Skeletal muscle tissue (tissue), 4 donors: ENCODE measurements around the gene CRP. TPM values are rescaled to one million over a fixed set of nuclear protein-coding genes. Genes with fewer than 3 reads are reported as not detected.
"Not testable (repeated sequence)": the region's sequence is repeated elsewhere in the genome, so short reads cannot be mapped to it uniquely, and the experiment has no call there.

ENCODE experiments used
- H3K27ac ChIP-seq: one replicate; pipeline ENCODE4 v1.7.0; 2013; ENCODE audit warnings: mild to moderate bottlenecking, low read depth, low read length, inconsistent platforms
- H3K27me3 ChIP-seq, 3 donors: one replicate each; pipeline ENCODE4 v1.7.0; 2013; ENCODE audit warnings: low read length in 3 of 3; ENCODE audit not compliant: control insufficient read depth in 3 of 3, insufficient read depth in 3 of 3
- H3K36me3 ChIP-seq, 3 donors: one replicate each; pipeline ENCODE4 v1.7.0; 2013; ENCODE audit warnings: low read length in 3 of 3; ENCODE audit not compliant: control insufficient read depth in 3 of 3, insufficient read depth in 3 of 3
- H3K4me1 ChIP-seq, 3 donors: one replicate each; pipeline ENCODE4 v1.7.0; 2013; ENCODE audit warnings: low read length in 3 of 3, mild to moderate bottlenecking in 3 of 3; ENCODE audit not compliant: control insufficient read depth in 3 of 3, insufficient read depth in 3 of 3
- H3K4me3 ChIP-seq, 3 donors: one replicate each; pipeline ENCODE4 v1.7.0; 2013; ENCODE audit warnings: low read length in 3 of 3
- H3K9ac ChIP-seq, 3 donors: one replicate each; pipeline ENCODE4 v1.7.0; 2013; ENCODE audit warnings: low read length in 3 of 3, mild to moderate bottlenecking in 3 of 3, moderate library complexity in 2 of 3, low read depth in 1 of 3
- H3K9me3 ChIP-seq, 3 donors: one replicate each; pipeline ENCODE4 v1.7.0; 2013; ENCODE audit warnings: low read length in 3 of 3; ENCODE audit not compliant: control insufficient read depth in 3 of 3
- total RNA-seq: library from RNA; depleted of rRNA; stranded (reverse); fragments of >200 nt; gene quantifications from one replicate; pipeline ENCODE4 v1.2.3, GENCODE V29; 2014
- donor health status: Osteomylitis.

The CRP gene
- total RNA-seq, 1 donor from 2014 or later = not detected

DNA sequence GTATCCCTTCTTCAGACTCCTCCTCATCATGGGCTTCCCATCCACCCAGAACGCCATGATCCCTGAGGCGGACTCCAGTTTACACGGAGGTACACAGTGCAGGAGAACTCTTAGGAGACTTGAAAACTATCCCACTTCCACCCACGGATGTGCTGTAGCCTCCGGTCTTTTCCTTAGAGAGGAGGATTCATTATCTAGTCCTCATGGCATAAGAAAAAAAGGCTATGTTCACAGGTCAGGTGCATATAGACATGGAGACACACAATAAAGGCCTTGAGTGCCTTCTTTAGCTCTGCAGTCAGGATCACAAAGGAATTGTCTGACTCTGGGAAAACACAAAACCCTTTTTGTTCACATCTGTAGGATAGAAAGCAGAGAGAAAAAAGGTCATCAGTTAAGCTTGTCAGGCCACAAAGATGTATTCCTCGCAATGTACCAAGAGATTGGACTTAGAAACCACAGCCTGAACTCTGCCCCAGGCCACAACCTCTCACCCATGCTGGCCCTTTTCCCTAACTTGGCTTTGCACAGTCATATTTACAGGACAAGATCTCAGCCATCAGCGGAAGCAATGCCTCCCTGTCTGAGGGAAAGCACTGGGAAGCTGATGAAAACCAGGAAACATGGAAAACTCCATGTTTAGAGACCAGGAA is 9.0 kb downstream of the CRP start:
- H3K4me3 ChIP-seq = no peak overlapping the region
- no peak overlapping the region for H3K9ac ChIP-seq
- H3K27ac ChIP-seq = no peak overlapping the region
- no peaks in the 10 kb centered on the region for H3K9me3 ChIP-seq
- H3K27me3 ChIP-seq = no peaks in the 10 kb centered on the region
- no peaks in the 10 kb centered on the region for H3K36me3 ChIP-seq
- no peaks in the 10 kb centered on the region for H3K4me1 ChIP-seq

DNA sequence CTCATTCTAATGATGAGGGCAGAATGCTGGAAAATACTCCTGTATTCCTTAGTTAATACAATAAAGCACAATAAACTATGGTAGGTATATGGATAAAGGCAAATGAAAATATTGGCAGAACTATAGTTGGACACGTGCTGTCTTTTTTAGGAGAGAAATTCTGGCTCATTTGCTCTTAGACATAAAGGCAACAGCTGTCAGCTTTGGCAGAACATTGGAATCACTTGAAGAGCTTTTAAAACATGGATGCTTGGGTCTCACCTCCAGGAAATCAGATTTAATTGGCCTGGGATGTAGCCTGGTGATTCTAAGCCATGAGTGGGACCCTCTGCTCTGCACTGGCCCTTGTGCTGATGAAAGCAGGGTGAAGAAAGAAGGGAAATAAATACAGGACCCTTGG is 9.9 kb downstream of the CRP start:
- no peaks in the 10 kb centered on the region for H3K36me3 ChIP-seq

DNA sequence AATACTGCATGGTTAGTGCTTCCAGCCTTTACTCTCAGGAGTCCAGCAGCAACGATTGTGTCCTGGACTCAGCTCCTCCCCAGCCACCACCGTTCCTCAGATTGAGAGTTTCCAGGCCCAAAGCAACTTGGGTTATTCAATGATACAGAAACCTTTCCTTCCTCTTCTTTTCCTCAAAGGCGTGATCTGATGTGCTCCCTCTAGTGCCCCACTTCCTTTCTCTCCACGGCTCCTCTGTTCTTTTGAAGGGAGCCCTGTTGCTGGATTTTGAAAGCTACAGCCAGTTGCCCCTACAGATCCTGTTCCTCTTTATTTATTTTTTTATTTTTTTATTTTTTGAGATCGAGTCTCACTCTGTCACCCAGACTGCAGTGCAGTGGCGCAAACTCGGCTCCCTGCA is 14.1 kb downstream of the CRP start:
- Histone ChIP-seq H3K27ac (no peak overlapping the region), H3K9ac (no peak overlapping the region), H3K4me1 (no peaks in the 10 kb centered on the region), H3K27me3 (no peaks in the 10 kb centered on the region), H3K9me3 (no peaks in the 10 kb centered on the region), H3K4me3 (no peak overlapping the region), H3K36me3 (no peaks in the 10 kb centered on the region)

More for the DNA sequence above, 9.9 kb downstream of the CRP start:
- H3K4me3 ChIP-seq = no peak overlapping the region
- H3K27me3 ChIP-seq = no peaks in the 10 kb centered on the region
- no peak overlapping the region for H3K9ac ChIP-seq
- no peaks in the 10 kb centered on the region for H3K4me1 ChIP-seq
- no peaks in the 10 kb centered on the region for H3K9me3 ChIP-seq
- H3K27ac ChIP-seq = no peak overlapping the region

DNA sequence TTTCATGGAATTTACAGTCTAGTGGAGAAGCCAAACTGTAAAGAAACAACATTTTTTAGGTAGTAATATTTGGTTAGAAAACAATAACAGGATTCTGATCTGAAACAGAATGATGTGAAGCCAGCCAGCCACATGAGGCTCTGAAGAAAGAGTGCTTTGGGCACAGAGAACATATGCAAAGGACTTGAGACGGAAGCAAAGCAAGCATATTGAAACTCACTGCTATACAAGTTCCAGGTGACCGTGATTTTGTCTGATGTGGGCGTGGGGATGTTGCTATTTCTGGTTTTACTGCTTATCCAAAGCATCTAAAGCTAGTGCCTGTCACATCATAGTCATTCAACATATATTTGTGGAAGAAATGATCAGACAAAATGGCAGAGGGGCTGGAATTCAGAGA is 14.7 kb downstream of the CRP start:
- Histone ChIP-seq H3K27ac (no peak overlapping the region), H3K9me3 (no peaks in the 10 kb centered on the region), H3K9ac (no peak overlapping the region), H3K27me3 (no peaks in the 10 kb centered on the region), H3K4me1 (no peaks in the 10 kb centered on the region), H3K36me3 (no peaks in the 10 kb centered on the region), H3K4me3 (no peak overlapping the region)

DNA sequence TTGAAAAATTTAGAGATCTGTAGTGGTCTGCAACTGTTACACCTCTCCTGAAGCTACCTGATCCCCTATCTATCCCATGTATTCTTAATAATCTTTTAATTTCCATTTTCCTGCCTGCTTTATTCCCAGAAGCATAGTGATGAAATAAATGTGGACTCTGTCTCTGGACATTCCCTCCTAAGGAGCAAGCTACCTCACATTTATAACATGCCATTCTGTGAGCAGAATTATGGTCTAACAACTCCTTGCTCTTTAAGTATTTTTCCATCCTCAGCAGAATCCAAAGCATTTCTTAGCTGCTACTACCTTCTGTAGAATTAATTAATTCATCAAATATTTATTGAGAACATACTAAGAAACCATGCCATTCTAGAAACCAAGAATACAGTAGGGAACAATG is 15.1 kb downstream of the CRP start:
- Histone ChIP-seq H3K9me3 (no peaks in the 10 kb centered on the region), H3K27ac (no peak overlapping the region), H3K36me3 (no peaks in the 10 kb centered on the region), H3K4me1 (no peaks in the 10 kb centered on the region), H3K4me3 (no peak overlapping the region), H3K9ac (no peak overlapping the region), H3K27me3 (no peaks in the 10 kb centered on the region)

DNA sequence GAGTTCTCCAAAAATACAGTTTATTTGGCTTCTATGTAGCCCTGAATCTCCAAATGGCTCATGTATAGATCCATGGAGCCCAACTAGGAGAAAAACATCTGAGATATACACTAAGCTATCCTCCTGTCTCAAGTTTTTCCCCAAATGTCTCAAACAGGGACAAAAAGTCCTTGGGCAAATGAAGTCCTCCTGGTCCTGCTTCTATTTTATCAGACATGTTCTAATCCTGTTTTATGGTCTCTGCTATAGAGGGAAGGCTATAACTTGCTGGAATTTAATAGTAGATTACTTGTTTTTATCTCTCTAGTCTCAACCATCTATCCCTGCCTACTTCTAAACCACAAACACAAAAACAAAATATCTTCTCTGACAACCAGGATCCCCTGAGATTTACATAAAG is 26.9 kb downstream of the CRP start:
- H3K4me3 ChIP-seq = no peak overlapping the region
- H3K36me3 ChIP-seq = no peaks in the 10 kb centered on the region
- H3K27me3 ChIP-seq = no peaks in the 10 kb centered on the region
- H3K27ac ChIP-seq = no peak overlapping the region
- H3K4me1 ChIP-seq = no peaks in the 10 kb centered on the region
- no peak overlapping the region for H3K9ac ChIP-seq
- no peaks in the 10 kb centered on the region for H3K9me3 ChIP-seq

DNA sequence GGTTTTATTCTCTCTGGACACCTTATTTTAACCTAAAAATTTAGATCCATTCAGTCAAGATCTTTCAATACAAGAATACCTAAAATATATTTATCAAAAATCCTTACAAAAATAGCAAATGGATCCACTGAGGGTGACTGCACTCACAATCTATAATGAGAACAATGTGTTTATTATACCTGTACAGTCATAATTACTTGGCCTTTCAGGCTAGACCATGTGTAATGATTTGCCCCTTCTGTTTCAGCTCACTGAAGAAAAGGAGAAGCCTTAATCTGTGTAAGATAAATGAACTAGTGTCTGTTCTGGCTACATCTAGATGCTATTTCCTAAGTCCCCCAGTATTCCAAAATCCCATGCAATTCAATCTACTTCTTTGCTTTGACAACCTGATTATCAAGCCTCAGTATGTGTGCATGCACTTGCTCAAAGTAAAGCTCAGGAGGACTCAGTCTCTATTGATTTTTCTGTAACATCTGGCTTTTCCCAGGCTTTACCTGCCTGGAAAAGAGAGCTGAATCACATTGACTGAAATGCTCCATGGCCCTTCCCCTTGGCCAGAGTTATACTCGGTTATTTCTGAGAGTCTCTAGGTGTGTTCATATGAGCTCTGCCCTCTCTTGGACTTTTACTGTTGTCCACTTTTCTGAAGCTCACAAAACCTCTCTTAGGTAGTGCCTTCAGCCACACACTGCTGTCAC is 27.6 kb downstream of the CRP start:
- Histone ChIP-seq H3K36me3 (no peaks in the 10 kb centered on the region), H3K27ac (no peak overlapping the region), H3K27me3 (no peaks in the 10 kb centered on the region), H3K9me3 (no peaks in the 10 kb centered on the region), H3K9ac (no peak overlapping the region), H3K4me1 (no peaks in the 10 kb centered on the region), H3K4me3 (no peak overlapping the region)

DNA sequence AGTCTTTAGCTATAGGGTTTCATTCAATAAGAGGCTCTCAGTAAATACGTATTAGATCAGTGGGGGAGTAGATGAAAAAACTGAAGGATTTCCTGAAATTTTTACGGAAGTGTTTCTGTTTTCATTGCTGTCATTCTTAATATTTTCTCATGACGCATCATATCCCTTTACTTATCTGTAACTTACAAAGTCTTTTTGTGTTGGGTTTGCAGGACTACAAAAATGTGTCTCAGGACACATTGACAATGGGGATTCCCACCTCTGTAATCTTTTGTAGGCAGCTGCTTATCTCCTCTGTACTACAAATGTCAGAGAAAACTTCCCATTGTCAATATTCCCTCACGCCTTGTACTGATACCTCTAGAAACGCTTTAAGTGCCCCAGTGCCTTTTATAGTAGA is 35.5 kb downstream of the CRP start:
- no peak overlapping the region for H3K9ac ChIP-seq
- no peaks in the 10 kb centered on the region for H3K27me3 ChIP-seq
- H3K9me3 ChIP-seq = no peaks in the 10 kb centered on the region
- H3K36me3 ChIP-seq = no peaks in the 10 kb centered on the region
- H3K4me3 ChIP-seq = no peak overlapping the region
- no peak overlapping the region for H3K27ac ChIP-seq
- no peaks in the 10 kb centered on the region for H3K4me1 ChIP-seq

DNA sequence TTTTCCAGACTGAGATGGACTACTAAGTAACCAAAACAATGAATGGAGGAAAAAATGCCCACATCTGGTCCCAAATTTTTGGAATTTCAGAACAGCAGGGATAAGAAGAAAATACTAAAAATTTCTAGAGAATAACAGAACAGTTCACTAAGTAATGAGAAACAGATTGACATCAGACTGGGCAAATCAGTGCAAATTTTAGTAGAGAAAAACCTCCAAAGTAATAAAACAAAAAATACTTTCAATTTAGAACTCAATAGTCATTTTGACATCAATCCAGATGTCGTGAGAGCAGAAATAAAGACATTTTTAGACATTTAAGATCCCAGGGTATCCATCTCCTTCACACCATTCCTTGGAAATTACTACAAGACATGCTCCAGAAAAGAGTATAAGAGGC is 39.3 kb downstream of the CRP start:
- no peak overlapping the region for H3K9ac ChIP-seq
- H3K9me3 ChIP-seq = no peaks in the 10 kb centered on the region
- H3K27ac ChIP-seq = no peak overlapping the region
- H3K4me1 ChIP-seq = no peaks in the 10 kb centered on the region
- H3K27me3 ChIP-seq = no peaks in the 10 kb centered on the region
- no peaks in the 10 kb centered on the region for H3K36me3 ChIP-seq
- no peak overlapping the region for H3K4me3 ChIP-seq

DNA sequence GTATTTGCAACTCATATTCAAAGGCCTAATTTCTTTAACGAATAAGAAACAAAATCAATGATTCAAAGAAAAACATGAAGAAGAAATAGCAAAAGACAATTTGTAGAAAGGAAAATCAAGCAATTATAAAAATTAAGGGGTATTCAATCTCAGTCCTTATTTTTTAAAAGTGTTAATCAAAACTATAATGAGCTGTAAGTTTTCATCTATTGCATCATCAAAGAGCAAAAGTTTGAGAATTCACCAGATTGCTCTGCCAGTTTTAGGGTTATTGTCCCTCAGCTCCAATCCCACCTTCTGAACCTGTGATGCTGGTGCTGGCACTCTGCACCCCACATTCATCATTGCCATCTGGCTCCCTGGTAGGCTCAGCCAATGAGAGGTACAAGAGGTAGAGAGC is 42.0 kb downstream of the CRP start:
- H3K27ac ChIP-seq, H3K36me3 ChIP-seq, H3K27me3 ChIP-seq, H3K9me3 ChIP-seq, H3K4me3 ChIP-seq, H3K9ac ChIP-seq, H3K4me1 ChIP-seq: not testable (repeated sequence)
